ENCODE results near the gene SNTB2. TPM values are rescaled to one million over a fixed set of nuclear protein-coding genes. Genes with fewer than 3 reads are reported as not detected.

SNTB2 gene
- total RNA-seq, 1 experiment from 2014 or later: 50.6 TPM

DNA sequence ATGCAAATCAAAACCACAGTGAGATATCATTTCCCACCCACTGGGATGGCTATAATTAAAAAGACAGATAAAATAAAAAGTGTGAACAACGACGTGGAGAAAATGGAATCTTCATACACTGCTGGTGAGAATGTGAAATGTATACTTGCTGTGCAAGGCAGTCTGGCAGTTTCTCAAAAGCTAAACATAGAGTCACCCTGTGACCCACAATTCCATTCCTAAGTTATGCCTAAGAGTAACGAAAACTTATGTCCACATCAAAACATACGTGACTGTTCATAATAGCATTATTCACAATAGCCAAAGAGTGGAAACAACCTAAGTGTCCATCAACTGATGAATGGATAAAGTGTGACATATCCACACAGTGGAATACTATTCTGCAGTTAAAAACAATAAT, 86.0 kb downstream of the SNTB2 start:
- H3K27me3 ChIP-seq (replicated peaks; ENCODE audit: control insufficient read depth, insufficient read depth, low read length): no peaks in the 10 kb centered on the region; the same call in 1 of the 2 replicates
- H3K27ac Mint-ChIP-seq (ENCODE audit: unreplicated experiment): no peak overlapping the region
- H3K4me1 ChIP-seq: no peaks in the 10 kb centered on the region
- no peak for DNase-seq
- ChIA-PET CTCF (interaction anchor here (0.8 kb wide), 1 partner anchor 123 kb away, joined by 7 read pairs; no protein-coding TSS in a partner anchor), POLR2A (no interaction called here)
- H3K9me3 Mint-ChIP-seq (ENCODE audit: unreplicated experiment): no peaks in the 10 kb centered on the region
- intact Hi-C loops (cut with micrococcal nuclease; ENCODE audit: unreplicated experiment): no loop called here
- no peaks in the 10 kb centered on the region for H3K4me1 Mint-ChIP-seq (ENCODE audit: low read depth, unreplicated experiment)
- no peak overlapping the region for H3K4me3 Mint-ChIP-seq (ENCODE audit: unreplicated experiment)
- no peak for TF ChIP-seq CTCF (IDR thresholded peaks at IDR 0.05; ENCODE audit: insufficient read depth in 1 of 2, low read depth in 1 of 2, low read length in 1 of 2, severe bottlenecking in 1 of 2, unreplicated experiment in 1 of 2)
- no peaks in the 10 kb centered on the region for H3K27me3 Mint-ChIP-seq (ENCODE audit: insufficient read depth, unreplicated experiment)
- TSS peak; percentile 13 for BruUV-seq (replicated peaks)
- no peaks in the 10 kb centered on the region for H3K36me3 ChIP-seq (ENCODE audit: control insufficient read depth, insufficient read depth, low read length)
- peaks cover 50% of the 10 kb centered on the region for H3K36me3 Mint-ChIP-seq (ENCODE audit: insufficient read depth, unreplicated experiment)
- H3K9me3 ChIP-seq: no peaks in the 10 kb centered on the region
- H3K4me3 ChIP-seq (ENCODE audit: low read depth, low read length): no peak overlapping the region

GRCh38 chr16:69274699-69275235, 87.8 kb downstream of the SNTB2 start:
- Histone ChIP-seq H3K9me3 (no peaks in the 10 kb centered on the region), H3K4me3 (ENCODE audit: low read depth, low read length) (no peak overlapping the region), H3K27me3 (replicated peaks; ENCODE audit: control insufficient read depth, insufficient read depth, low read length) (no peaks in the 10 kb centered on the region; the same call in 1 of the 2 replicates), H3K4me1 (no peaks in the 10 kb centered on the region), H3K36me3 (ENCODE audit: control insufficient read depth, insufficient read depth, low read length) (no peaks in the 10 kb centered on the region)
- Mint-ChIP-seq H3K4me1 (ENCODE audit: low read depth, unreplicated experiment) (no peaks in the 10 kb centered on the region), H3K9me3 (ENCODE audit: unreplicated experiment) (no peaks in the 10 kb centered on the region), H3K27me3 (ENCODE audit: insufficient read depth, unreplicated experiment) (no peaks in the 10 kb centered on the region), H3K36me3 (ENCODE audit: insufficient read depth, unreplicated experiment) (peaks cover 43% of the 10 kb centered on the region), H3K4me3 (ENCODE audit: unreplicated experiment) (no peak overlapping the region), H3K27ac (ENCODE audit: unreplicated experiment) (no peak overlapping the region)
- POLR2A ChIA-PET: interaction anchor here (0.6 kb wide), 3 partner anchors 21 to 452 kb away, joined by 3 read pairs; partner anchors contain the start of gene NQO1
- TF ChIP-seq CTCF (IDR thresholded peaks at IDR 0.05; ENCODE audit: insufficient read depth in 1 of 2, low read depth in 1 of 2, low read length in 1 of 2, severe bottlenecking in 1 of 2, unreplicated experiment in 1 of 2): no peak
- intact Hi-C loops (cut with micrococcal nuclease; ENCODE audit: unreplicated experiment): no loop called here
- CTCF ChIA-PET: interaction anchor here (1.2 kb wide), 1 partner anchor 162 kb away, joined by 3 read pairs; no protein-coding TSS in a partner anchor
- no peak for DNase-seq
- BruUV-seq (replicated peaks): no TSS peak

DNA sequence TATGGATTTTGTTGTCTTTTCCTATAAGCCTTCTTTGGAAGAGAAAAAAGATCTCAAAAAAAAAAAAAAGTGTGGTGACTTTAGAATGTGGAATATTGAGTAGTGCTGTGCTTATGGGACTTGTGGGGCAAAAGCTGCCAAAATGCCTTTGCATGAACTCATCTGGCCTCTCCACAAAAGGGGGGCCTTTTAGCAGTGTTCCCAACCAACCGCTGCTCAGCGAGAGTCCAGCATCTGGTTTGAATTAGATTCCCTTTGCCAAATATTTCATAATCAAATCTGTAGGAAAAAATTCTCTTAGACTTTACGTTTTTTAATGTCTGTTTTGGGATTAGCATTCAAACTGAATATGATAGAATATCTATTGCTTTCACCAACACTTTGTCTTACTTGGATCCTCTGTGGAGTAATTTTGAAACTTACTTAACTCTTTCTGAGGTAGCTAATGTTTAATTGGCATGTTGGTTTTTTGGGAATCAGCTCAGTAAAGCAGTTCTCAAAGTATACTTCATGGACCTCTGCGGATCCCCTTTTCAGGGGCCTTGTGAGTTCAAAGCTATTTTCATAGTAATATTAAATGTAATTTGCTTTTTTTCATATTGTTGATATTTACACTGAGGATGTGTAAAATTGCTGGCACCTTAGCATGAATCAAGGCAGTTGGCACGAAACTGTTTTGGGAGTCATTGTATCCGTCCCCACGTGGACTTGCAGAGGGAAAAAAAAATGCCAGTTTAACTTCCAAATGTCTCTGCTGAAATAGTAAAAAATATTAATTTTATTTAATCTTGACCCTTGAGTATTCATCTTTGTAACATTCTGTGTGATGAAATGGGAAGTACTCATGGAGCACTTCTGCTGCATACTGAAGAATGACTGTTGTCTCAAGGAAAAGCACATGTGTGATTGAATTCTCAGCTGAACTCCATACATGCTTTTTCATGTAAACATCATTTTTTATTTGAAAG, 89.5 kb downstream of the SNTB2 start:
- no peaks in the 10 kb centered on the region for H3K36me3 ChIP-seq (ENCODE audit: control insufficient read depth, insufficient read depth, low read length)
- no peaks in the 10 kb centered on the region for H3K9me3 ChIP-seq
- Mint-ChIP-seq H3K27ac (ENCODE audit: unreplicated experiment) (no peak overlapping the region), H3K9me3 (ENCODE audit: unreplicated experiment) (no peaks in the 10 kb centered on the region), H3K36me3 (ENCODE audit: insufficient read depth, unreplicated experiment) (peaks cover 45% of the 10 kb centered on the region), H3K27me3 (ENCODE audit: insufficient read depth, unreplicated experiment) (no peaks in the 10 kb centered on the region), H3K4me1 (ENCODE audit: low read depth, unreplicated experiment) (no peaks in the 10 kb centered on the region), H3K4me3 (ENCODE audit: unreplicated experiment) (no peak overlapping the region)
- no TSS peak for BruUV-seq (replicated peaks)
- intact Hi-C loops (cut with micrococcal nuclease; ENCODE audit: unreplicated experiment): no loop called here
- H3K4me1 ChIP-seq: no peaks in the 10 kb centered on the region
- ChIA-PET POLR2A (no interaction called here), CTCF (interaction anchor here (0.5 to 0.9 kb wide), 2 partner anchors 126 to 463 kb away, joined by 3 to 4 read pairs; no protein-coding TSS in a partner anchor)
- H3K27me3 ChIP-seq (replicated peaks; ENCODE audit: control insufficient read depth, insufficient read depth, low read length): no peaks in the 10 kb centered on the region
- no peak for TF ChIP-seq CTCF (IDR thresholded peaks at IDR 0.05; ENCODE audit: insufficient read depth in 1 of 2, low read depth in 1 of 2, low read length in 1 of 2, severe bottlenecking in 1 of 2, unreplicated experiment in 1 of 2)
- no peak overlapping the region for H3K4me3 ChIP-seq (ENCODE audit: low read depth, low read length)
- DNase-seq: no peak
